Stimulated activated CD4-positive, alpha-beta T cell treated with anti-CD3 and anti-CD28 coated beads, TNF-alpha, amount 100 ng/mL, for 48 hours (primary cell): Measurements from ENCODE around the gene ANO6.
"Not testable (repeated sequence)": the region's sequence is repeated elsewhere in the genome, so short reads cannot be mapped to it uniquely, and the experiment has no call there.

Experiments
- DNase-seq, 3 donors: peaks; one replicate each; pipeline ENCODE4 v3.0.0-alpha.2; 2020; ENCODE audit warnings: low read depth in 3 of 3

ANO6 gene

DNA sequence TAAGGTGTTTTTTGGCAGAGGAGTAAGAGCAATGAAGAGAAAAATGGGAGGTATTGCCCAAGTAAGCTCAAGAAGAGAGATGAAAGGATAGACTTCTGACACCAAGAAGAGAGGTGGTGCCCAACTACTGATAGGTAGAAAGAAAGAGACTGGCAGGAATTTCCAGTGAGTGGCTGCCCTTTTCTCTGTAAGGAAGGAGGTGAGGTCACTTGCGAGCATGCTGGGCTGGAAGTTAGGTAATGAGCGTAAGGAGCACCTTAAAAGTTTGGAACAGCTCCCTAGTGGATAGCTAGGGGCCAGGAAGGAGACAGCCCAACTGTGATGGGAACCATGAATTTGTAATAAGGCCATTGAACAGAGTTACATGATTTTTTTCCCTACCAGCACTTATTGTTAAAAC lies 127.0 kb downstream of the ANO6 start:
- DNase-seq = no peak

DNA sequence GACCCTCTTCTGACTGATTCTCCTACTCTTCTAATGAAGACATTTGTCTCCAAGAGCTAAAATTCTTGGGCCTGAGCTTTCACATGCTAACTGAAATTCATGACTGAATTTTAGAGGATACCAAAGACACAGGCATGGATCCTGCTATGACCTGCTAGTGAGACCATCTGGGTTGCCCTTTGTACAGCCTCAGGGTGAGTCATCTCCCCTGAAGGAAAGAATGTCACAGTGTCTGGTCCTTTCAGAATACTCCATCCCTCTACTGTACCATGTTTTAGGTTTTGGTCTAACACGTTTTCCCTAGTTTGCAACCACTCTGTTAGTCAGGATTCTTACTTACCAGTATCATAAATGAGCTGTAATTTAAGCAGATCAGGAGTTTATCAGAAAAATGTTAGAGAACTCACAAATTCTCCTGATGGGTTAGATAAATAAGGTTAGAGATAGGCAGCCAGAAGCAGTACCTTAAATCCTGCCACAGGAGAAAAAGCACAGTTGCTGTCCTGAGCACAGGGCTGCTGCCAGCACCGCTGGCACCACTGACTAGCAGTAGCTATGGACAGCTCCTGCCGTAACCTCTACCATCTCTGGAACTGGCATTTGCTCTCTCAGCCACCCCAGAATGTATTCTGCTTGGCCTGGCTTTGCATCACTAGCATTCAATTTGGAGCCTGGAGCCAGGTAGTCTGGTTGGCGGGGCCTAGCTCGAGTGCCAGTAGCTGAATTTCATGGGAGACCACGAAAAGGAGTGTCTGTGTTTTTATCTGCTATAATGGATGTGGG lies 127.6 kb downstream of the ANO6 start:
- no peak for DNase-seq

DNA sequence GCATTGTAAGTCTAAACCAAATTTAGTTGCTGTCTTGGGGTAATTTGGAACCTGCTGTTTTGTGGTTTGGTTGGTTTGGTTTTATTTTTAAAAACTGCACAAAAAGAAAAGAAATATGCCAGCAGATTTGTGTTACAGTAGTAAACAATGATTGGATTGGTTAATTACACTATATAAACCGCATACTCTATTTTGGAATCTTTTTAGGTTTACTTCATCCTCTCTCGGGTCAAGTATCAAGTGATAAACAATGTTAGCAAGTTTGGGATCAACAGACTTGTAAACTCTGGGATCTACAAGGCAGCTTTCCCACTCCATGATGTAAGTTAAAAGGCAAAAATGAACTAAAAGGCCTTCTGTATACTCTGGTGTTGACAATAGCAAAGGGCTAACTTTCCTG lies 132.4 kb downstream of the ANO6 start:
- no peak for DNase-seq

- no peak for DNase-seq
Observed at GRCh38 chr12:45348986-45349385, 133.1 kb downstream of the ANO6 start.

GRCh38 chr12:45349916-45350315 lies 134.0 kb downstream of the ANO6 start:
- no peak for DNase-seq

- no peak for DNase-seq
Observed at GRCh38 chr12:45350861-45351260, 135.0 kb downstream of the ANO6 start.

GRCh38 chr12:45351921-45352670 lies 136.2 kb downstream of the ANO6 start:
- no peak for DNase-seq

GRCh38 chr12:45353944-45354343 lies 138.0 kb downstream of the ANO6 start:
- DNase-seq = no peak

GRCh38 chr12:45354399-45354798 lies 138.5 kb downstream of the ANO6 start:
- DNase-seq = no peak

DNA sequence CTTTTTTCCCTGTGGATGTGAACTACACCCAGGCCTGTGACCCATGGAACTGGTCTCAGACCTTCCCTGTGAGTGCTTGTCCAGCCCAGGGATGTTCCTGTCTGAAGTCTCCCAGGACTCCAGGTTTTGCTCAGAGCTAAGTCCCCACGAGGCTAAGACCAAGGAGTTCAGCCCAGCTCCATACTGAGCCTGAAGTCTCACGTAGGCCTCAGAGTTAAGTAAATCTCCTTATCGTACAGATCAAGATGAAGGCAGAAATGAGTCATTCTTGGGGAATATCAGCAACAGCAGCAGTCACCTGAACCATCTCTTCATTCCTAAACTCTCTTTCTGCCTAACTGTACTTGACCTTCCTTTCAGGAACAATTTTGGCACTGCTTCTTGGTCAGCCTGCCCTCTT lies 139.8 kb downstream of the ANO6 start:
- no peak for DNase-seq

DNA sequence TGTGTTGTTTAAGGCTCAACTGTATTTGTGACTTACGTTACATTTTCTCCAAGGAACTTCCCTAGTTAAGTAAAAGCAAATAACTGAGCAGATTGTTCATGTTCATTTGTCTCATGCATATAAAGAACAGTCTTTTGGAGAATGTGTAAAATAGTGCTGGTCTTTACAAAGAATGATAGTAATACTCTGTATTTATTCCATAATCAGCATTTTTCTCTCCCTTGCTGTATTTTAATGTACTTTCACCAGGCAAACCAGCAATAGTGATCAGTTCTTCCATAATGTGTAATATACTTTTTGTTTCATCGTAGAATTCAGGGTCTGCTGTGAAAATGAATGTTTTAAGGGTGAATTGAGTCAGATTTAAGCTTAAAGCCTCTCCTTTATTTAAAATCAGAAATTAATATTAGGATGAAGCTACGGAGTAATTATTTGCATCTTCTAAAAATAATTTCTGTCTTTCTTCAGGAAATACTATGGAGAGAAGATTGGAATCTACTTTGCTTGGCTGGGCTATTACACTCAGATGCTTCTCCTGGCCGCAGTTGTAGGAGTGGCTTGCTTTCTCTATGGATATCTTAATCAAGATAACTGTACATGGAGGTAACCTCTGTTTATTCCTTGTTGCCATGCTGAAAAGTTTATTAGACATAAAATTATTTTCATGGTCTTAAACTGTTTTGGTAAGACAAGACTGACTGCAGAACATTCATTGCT lies 141.1 kb downstream of the ANO6 start:
- no peak for DNase-seq

- no peak for DNase-seq
Observed at GRCh38 chr12:45357539-45358417, 141.9 kb downstream of the ANO6 start.

DNA sequence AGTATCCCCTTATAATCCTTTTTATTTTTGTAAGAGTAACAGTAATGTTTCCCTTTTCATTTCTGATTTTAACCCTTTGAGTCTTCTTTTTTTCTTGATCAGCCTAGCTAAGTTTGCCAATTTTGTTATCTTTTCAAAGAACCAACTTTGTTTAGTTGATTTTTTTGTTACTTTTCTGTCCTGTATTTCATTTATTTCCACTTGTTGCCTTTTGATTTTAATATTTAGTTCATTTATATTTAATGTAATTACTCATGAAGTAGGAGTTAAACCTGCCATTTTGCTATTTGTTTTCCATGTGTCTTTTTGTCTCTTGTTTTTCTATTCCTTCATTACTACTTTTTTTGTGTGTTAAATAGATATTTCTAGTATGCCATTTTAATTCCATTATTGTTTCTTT lies 146.4 kb downstream of the ANO6 start:
- DNase-seq = no peak

DNA sequence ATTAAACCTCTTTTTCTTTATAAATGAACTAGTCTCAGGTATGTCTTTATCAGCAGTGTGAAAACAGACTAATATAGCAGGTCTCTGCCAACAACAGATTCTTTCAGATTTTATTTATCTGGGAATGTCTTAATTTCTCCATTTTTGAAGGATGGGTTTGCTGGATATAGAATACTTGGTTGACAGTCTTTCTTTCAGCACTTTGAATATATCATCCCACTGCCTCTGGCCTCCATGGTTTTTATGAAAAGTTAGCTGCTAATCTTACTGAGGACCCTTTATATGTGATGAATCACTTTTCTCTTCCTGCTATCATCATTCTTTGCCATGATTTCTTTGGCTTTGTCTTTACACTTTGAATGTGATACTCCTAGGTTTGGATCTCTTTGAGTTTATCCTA lies 148.0 kb downstream of the ANO6 start:
- DNase-seq = no peak

- no peak for DNase-seq
Observed at GRCh38 chr12:45368841-45369489, 153.1 kb downstream of the ANO6 start.

- DNase-seq = no peak
Observed at GRCh38 chr12:45377815-45378214, 161.9 kb downstream of the ANO6 start.

DNA sequence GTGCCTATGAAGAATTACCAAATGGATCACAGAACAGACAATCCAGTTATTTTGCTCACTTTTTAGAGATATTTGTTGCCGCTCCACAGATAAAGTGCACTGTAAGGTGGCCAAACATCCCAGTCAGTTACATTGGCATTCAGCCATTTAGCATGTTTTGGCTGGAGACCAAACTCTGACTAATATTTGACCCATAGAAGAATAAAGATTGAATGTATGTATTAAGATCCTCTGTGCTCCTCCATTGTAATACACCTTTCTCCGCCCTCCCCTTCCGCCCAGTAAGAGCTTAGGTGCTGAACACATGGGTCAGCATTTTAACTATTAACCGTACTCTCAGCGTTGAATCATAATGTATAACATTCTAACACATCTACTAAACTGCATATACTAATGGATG lies 163.4 kb downstream of the ANO6 start:
- no peak for DNase-seq

GRCh38 chr12:45381351-45381750 lies 165.5 kb downstream of the ANO6 start:
- DNase-seq = no peak

GRCh38 chr12:45388545-45388944 lies 172.7 kb downstream of the ANO6 start:
- DNase-seq = no peak

GRCh38 chr12:45389426-45389825 lies 173.5 kb downstream of the ANO6 start:
- no peak for DNase-seq

GRCh38 chr12:45397499-45397898 lies 181.6 kb downstream of the ANO6 start:
- not testable (repeated sequence) for DNase-seq
